Measurements from ENCODE around the gene FAM228B.
"Not testable (repeated sequence)": the region's sequence is repeated elsewhere in the genome, so short reads cannot be mapped to it uniquely, and the experiment has no call there.

Gene FAM228B

GRCh38 chr2:24162494-24162893 lies 39.2 kb downstream of the FAM228B start:
- no peak for DNase-seq

- DNase-seq = no peak
Measured at GRCh38 chr2:24163186-24163585, 39.9 kb downstream of the FAM228B start.

GRCh38 chr2:24163601-24164000 lies 40.3 kb downstream of the FAM228B start:
- no peak for DNase-seq

- DNase-seq = no peak
Measured at GRCh38 chr2:24164416-24164973, 41.2 kb downstream of the FAM228B start.

- no peak for DNase-seq
Measured at GRCh38 chr2:24169023-24169422, 45.8 kb downstream of the FAM228B start.

- DNase-seq = no peak
Measured at GRCh38 chr2:24174851-24175277, 51.6 kb downstream of the FAM228B start, which contains the start of gene FAM228A. Gene FAM228A (plus strand): TSS chr2:24175053. CDS start chr2:24175481, 428 bp downstream.

- no peak for DNase-seq
Measured at GRCh38 chr2:24175631-24176187, 52.4 kb downstream of the FAM228B start.

- DNase-seq = no peak
Measured at GRCh38 chr2:24176326-24176725, 53.1 kb downstream of the FAM228B start.

GRCh38 chr2:24179683-24180082 lies 56.4 kb downstream of the FAM228B start:
- no peak for DNase-seq

- DNase-seq = no peak
Measured at GRCh38 chr2:24181849-24182248, 58.6 kb downstream of the FAM228B start.

- no peak for DNase-seq
Measured at GRCh38 chr2:24182507-24182906, 59.2 kb downstream of the FAM228B start.

- no peak for DNase-seq
Measured at GRCh38 chr2:24183366-24184069, 60.2 kb downstream of the FAM228B start.

GRCh38 chr2:24189551-24189950 lies 66.3 kb downstream of the FAM228B start:
- DNase-seq = no peak

- DNase-seq = no peak
Measured at GRCh38 chr2:24190503-24190902, 67.2 kb downstream of the FAM228B start.

- no peak for DNase-seq
Measured at GRCh38 chr2:24191156-24191555, 67.9 kb downstream of the FAM228B start.

GRCh38 chr2:24191848-24192247 lies 68.6 kb downstream of the FAM228B start:
- no peak for DNase-seq

GRCh38 chr2:24197213-24197612 lies 73.9 kb downstream of the FAM228B start:
- DNase-seq = not testable (repeated sequence)

- no peak for DNase-seq
Measured at GRCh38 chr2:24199968-24200590, 76.8 kb downstream of the FAM228B start.

GRCh38 chr2:24200799-24201198 lies 77.5 kb downstream of the FAM228B start:
- no peak for DNase-seq

- DNase-seq = no peak
Measured at GRCh38 chr2:24203029-24203786, 79.9 kb downstream of the FAM228B start.

- no peak for DNase-seq
Measured at GRCh38 chr2:24203787-24204150, 80.5 kb downstream of the FAM228B start.

GRCh38 chr2:24204505-24204904 lies 81.2 kb downstream of the FAM228B start:
- DNase-seq = no peak

GRCh38 chr2:24205131-24205530 lies 81.9 kb downstream of the FAM228B start:
- DNase-seq = no peak
